HG02840 (cell line): Measurements from ENCODE around the gene GRIN2C.

Experiments
- ATAC-seq: cut with Tn5 transposase; IDR thresholded peaks from one replicate; pipeline ENCODE4 v1.9.1; 2021; ENCODE audit warnings: mild to moderate bottlenecking, moderate library complexity, moderate number of reproducible peaks; ENCODE audit not compliant: unreplicated experiment, low FRiP score

The GRIN2C gene

DNA sequence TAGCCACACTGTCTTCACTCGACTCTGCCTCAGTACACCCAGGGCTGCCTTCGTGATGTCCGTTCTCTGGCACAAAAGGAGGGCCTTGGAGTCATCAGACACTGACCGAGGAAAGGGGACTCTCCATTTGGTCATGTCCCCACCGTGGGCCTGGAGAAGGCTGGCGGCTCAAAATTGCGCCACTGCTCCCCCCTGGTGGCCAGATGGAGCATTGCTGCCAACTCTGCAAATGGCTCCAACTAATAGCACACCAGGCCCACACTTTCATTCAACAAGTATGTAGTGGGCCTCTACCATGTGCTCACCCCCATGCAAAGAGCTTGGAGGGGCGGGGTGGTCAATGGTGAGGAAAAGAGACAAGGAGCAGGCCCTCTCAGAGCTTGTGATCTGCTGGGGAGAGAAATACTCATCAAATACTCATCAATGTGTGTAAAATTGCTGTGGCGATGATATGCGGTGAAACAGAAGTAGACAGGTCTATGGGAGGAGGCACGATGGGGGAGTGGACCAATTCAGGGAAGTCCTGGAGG lies 5.2 kb upstream of the GRIN2C start:
- no peak for ATAC-seq

DNA sequence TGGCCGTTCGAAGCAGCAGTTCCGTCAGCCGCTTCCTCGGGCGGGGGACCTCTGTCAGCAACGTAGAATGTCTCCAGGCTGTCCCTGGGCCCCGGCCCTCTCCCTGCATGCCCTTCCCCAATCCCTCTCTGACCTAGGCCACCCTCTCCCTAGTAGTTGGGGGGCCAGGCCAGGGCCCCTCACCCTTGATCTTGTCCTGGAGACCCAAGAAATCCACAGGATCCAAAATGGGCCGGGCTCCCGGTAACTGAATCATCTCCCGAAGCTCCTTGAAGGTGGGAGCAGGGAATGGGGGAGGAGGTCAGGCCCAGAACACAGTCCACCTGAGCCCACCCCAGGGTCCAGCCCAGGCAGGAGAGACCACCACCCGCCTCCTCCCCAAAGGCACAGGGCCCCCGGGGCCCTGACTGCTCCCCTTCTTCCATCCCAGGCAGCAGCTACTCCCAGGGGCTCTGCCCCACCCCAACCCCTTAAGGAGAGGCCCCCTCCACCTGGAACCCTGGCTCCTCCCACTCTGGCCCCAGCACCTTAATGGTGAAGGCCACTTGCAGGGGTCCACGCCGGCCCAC lies 4.7 kb upstream of the GRIN2C start:
- ATAC-seq, result no peak

DNA sequence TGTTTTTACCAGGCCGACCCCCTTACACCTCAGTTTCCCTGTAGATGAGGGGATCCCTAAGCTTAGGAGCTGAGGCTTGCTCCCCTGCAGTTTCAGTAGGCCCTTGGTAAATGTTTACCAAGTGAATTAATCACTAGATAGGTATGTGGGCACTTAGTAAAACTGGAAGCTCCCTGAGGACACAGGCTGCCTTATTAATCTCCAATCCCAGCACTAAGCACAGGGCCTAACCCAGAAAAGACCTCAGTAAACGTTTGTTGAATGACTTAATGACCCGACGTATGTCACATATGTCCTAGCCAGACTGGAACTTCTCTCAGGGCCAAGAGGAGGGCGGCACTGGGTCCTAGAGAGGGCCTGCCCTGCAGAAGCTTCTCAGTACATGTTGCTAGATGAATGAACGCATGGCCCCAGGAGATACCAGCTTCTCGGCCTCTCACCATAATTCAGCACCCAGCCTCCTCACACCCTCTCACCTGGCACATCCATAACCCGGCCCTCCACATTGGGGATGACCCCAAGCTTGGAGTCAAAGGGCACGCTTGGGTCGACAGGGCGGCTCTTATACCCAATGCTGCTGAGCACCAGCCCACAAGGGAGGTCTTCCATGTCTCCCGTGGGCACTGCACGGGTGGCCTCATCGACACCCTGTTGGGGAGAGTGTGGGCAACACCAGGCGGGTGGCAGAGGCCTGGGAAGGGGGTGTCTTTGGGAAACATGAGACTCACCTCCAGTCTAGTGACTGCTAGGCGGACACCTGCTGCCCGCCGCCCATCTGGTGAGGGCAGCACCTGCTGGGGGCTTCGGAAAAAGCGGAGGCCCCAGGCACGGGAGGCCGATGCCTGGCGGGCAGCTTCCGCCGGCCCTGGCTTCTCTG lies 4.0 kb upstream of the GRIN2C start:
- ATAC-seq, result no peak

DNA sequence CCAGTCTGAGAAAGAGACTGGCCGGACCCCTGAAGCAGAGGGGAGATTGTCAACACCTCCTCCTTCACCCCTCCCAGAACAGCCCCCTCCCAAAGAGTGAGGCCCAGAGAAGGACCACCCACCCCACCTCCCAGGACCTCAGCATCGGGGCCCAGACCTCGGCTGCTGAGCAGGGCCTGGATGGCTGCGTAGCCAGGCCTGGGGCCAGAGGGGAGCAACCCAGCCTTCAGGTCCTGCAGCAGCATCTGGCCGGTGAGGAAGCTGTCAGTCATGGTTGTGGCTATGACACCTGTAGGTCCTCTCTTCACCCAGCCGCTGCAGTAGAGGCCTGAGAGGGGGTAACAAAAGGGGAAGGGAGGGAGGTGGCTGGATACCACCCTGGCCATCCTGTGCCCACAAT lies 3.2 kb upstream of the GRIN2C start:
- ATAC-seq, result no peak

DNA sequence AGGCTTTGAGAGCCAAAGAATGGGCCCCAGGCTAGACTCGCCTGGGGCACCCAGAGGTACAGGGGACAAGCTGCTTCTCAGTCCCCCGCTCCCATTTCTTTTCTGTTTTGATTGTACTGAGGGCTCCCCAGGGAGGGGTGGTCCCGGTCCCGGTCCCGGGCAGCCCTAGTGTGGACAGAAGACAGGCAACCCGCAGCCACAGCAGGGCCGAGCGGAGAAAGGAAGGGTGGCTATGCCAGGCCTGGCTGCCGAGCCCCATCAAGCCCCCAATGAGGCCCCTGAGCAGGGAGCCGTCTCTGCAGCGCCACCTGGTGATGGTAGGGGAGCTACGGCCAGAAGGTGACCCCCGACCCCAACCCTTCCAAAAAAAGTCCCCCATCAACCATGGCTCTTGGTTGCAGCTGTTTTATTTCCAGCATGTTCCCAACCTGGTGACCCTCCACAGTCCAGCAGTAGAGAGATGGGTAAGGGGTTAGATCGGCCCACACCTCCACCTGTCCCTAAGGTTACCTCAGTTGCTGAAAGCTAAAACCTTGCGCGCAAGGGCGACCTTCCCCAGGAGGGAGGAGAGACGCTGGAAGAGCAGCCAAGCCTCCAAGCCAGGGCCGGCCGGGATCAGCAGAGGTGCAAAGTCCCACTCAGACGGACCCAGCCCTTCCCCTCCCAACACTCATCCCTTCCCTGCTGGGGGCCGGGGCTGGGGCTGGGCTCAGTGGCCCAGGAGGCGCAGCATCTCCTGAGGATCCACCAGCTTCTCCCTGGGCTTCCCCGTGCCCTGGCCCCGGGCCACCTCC lies 2.6 kb upstream of the GRIN2C start:
- ATAC-seq, result no peak

DNA sequence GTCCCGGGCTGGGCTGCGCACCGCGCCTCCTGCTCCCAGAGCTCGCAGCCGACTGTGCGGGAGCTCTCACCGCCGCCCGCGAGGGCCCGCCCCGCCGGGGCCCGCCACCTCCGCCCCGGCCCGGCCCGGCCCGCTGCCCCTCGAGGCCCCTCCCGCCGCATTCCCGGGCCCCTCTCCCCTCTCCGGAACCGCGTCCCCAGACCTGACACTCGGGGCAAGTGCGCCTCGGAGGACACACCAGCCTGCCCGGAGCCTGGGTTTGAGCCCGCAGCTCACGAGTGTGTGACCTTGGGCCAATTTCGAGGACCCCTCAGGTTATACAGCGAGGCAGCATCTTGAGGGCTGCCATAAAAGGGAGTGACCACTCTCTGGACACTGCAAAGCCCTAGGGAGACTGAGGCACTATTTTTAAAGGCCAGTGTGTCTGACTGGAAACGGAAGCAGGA lies 2.0 kb upstream of the GRIN2C start:
- ATAC-seq, result no peak

DNA sequence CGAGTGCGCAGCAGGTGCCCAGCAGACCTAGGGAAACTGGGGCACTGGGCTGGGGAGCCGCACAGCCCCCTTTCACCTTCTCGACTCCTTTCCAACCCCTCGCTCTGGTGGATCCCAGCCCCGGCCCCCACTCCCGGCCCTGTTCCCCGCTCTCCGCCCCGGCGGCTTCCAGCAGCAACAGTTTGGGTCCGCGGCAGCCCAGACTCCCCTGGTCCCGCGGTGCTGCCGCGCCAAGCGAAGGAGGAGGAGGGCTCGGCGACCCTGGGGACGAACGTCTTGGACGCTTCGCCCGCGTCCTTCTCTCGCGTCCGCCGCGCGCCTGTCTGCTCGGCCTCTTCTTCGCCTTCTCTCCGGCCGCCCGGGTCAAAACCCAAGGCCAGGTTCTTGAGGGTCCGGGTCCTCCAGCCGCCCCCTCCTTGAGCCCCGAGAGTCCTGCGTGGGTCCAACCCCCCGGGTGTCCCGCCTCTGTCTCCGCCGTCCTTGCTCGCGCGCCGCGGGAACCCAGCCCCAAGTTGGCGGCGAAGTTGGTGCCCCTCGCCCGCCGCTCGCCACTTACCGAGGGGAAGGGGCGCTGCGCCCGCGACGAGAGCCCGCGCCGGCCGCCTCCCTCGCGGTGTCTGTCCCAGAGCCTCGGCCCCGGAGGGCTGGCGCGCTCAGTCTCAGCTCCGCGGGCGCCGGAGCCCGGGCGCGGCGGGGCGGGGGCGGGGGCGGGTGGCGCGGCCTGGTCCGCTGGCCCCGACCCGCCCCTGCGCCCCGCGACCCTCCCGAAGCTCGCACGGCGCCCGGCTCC lies 1.4 kb upstream of the GRIN2C start:
- no peak for ATAC-seq

DNA sequence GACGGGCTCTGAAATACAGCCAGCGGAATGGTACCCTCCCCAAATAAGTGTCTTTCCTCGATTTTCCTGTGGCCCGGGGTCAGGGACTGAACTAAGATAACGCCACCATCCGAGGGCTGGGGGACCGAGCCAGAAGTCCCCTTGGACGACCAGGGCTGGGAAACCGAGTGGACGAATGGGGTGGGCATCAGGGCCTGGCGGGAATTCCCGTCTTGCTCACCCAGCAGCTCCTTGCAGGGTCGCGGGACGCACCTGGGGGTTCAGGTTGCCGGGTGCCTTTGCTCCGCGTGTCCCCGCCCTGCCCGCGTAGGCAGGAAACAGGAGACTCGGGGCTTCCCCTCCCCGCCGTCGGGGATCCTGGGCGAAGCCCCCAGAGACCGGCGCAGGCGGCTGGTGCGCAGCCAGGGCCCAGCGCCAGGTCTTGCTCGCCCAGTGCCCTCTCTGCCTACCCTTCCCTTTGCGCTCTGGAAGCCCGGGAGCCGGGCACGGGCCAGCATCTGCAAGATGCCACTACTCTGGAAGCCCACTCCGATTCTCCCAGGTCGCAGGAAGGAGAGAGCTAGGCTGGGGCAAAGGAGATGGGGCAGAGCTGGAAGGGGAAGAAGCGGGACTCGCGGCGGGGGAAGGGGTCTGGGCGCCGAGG lies 665 bp upstream of the GRIN2C start:
- ATAC-seq, result no peak

DNA sequence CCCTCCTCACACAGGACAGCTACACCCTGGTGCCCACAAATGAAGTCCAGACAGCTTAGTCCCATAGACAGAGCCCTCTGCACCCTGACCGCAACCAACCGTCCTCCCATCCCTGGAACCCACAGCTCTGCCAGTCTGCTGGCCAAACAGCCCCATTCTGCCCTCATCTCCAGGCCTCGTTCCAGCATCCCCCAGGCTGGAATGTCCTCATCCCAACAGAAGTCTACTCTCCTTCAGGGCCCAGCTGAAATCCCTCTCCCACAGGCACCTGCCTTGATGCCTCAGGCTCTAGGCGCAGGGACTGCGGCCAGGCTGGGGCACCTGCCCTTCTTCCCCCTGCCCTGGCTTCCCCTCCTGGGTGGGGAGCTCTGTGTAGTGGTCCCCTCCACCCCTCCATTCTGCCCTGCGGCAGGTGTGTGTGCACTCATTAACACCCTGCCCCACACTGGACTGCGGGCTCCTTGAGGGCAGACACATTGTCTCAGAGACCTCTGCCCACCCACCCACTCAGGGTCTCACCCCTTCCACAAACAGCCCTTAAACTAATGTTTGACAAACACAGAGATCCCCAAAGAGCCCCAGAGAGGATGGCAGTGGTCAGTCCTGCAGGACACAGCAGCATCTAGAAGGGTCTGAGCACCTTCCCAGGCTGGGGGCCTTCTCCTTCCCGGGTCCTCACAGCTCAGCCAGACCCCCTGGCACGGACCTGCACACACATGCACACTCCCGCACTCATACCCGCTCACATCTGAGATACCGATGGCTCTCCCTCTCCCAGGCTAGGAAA lies 820 bp downstream of the GRIN2C start:
- ATAC-seq, result no peak

DNA sequence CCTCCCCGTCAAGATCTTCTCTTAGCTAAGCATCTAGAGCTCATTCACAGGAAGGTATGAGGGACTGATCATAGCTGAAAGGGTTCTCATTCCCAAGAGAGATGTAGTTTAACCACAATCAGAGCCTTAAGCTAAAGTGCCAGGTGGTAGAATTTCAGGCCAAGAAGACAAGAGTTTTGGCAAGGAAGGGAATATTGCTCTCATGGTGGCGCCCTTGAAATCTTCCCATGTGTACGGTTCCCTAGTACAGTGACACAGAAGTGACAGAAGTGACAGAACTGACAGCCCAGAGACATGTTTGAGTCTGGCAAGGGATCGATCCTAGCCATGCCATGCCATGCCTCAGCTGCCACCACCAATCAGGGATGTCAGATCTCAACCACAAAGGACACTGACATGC lies 2.5 kb downstream of the GRIN2C start:
- ATAC-seq, result no peak

DNA sequence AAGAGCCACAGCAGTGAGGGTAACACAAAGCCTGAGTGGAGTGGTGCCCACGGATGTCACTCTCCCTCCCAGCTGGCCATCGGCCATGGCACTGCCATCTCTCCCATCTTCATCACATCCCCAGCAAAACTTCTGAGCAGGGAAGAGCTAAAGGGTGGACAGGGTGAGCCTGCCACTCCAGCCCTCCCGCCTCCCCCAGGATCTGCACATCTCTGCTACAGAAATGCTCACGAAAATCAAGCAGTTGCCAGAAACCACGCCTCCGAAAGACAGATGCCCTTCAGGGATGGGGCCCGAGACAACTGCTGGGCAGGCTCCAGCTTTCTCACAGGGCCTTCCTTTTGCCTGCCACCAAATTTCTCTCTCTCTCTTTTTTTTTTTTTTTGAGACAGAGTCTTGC lies 3.6 kb downstream of the GRIN2C start:
- no peak for ATAC-seq

DNA sequence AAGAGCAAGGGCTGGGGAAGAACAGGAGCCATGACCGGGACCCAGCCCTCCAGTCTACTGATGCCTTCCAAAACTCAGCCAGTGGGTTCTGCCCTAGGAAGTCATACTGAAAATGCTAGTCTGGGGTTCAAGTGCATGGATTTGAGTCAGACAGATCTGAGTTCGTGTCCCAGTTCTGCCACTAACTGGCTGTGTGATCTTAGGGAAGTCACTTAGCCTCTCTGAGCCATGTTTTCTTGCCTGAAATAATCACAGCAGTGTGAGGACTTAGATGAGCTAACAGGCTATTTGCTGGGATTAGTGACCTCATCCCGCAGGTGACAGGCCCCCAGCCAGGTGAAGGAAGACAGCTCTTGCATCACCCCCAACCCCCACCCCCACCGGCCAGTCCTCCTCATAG lies 4.4 kb downstream of the GRIN2C start:
- ATAC-seq, result no peak

DNA sequence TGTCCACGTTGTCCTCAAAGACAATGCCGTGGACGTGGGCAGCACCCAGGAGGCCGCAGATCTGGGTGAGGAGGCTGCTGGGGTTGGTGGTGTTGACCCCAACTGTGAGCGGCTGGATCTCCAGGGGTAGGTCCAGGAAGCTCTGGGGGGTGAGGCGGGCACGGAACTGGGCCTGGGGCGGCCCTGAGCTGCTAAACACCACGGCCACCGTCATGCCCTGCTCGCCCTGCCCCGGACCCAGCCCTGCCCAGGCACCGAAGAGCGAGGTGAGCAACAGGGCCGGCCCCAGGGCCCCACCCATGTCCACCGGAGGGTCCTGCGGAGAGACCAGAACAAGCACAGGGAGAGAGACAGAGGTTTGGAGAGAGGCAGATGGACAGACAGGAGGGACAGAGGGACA lies 4.9 kb downstream of the GRIN2C start:
- no peak for ATAC-seq

DNA sequence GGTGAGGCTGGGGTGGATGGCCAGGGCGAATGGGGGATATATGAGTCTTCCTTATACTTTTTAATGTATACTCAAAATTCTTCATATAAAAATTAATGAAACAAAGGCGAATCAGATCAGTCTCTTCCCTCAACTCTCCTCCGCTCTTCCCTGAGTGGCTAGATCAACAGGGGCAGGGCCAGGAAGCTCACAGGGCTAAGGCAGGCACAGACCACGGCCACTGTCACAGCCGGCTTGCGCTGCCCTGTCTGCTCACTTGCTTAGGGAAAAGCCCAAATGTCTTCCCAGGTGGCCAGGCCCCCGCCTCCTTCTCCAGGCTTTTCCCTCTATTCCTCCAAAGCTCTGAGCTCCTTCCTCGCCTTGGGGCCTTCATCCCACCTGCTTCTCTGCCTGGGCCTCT lies 6.0 kb downstream of the GRIN2C start:
- no peak for ATAC-seq

DNA sequence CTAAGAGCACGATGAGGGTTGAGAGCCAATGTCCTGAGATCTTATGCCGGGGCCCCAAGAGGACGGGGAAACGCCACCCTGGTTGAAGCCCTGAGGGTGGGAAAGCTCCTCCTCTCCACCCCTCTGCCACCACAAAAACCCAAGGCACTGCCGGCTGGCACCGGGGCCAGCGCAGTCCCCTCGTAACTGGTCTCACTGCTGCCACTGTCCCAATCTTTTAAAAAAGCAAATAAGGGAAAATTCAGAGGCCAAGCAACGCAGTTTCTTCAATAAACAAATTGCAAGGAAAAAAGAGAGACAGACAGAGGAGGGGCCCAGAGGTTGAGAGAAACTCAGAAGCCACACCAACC lies 6.7 kb downstream of the GRIN2C start:
- ATAC-seq, result no peak

DNA sequence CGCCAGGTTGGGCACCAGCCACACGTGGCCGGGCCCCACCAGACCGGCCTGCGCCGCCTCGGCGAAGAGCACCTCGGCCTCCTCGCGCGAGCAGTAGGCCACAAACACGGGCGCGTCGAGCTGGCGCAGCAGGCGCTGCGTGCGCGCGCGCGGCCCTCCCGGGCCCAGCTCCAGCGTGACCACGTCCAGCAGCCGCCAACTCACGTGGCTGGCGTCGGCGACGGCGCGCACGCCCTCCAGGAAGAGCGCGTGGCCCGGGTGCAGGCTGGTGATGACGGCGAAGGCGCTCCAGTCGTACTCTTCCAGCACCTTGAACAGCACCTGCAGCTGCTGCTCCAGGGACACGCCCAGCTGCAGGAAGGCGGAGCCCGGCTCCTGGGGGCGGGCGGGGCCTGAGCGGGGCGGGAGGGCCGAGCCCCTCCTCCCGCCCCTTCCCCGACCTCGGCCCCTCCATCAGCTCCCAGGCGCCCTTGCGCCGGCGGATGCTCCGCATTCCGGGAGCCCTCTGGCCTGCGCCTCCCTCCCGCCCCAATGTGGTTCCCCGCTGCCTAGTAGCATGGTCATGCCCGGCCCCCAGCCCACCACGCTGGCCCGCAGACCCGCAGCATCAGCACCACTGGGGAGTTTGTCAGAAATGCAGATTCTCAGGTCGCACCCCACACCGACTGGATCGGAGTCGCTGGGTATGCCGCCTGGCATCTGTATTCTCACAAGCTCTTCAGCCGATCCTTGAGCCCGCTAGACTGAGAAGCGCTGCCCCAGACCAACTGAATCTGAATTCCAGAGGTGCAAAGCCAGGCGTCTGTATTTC lies 7.2 kb downstream of the GRIN2C start:
- no peak for ATAC-seq

DNA sequence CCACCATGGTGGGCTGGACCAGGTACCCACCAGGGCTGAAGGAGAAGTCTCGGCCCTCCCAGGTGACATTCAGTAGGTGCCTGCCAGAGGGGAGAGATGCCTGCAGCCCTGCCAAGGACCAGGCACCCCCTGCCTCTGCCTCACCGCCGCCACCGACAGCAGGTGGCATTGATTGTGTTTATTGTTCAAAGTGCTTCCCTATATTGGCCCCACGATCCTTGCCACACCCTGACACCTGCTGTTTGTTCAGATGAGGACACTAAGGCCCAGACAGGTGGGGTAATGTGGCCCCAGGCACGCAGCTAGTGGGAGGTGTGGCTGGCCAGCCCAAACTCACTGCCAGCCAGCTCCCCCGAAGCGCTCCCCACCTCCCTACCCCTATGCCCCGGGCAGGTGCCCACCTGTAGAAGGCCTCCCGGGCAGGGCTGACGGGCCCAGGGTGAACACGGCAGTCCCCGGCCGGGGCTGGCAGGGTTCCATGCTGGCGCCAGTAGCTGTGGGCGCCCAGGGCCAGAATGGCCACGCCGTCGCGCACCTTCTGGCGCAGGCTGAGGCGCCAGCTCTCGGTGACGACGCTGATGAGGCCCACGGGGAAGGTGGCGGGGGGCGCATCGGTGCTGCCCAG lies 8.0 kb downstream of the GRIN2C start:
- ATAC-seq, result no peak

DNA sequence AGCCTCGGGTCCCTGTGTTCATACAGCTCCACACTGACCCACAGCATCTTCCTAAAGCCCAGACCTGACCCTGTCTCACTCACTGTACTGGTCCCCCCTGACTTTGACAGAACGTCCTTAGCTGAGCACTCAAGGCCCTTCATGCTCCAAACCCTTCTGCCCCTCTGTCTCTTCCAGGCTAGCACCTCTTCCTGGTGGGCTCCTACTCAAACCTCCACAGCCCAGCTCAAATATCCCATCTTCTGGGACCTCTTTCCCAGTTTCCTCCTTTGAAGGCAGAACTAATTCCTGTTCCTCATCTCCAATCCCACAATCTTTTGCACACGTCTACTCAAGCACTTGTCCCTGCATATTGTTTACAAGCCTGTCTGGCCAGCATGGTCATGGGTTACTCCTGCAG lies 8.8 kb downstream of the GRIN2C start:
- no peak for ATAC-seq
